GM21367 (cell line): Measurements from ENCODE around the gene MEGF11.

Experiments
- ATAC-seq: cut with Tn5 transposase; IDR thresholded peaks from one replicate; pipeline ENCODE4 v1.9.1; 2021; ENCODE audit not compliant: unreplicated experiment

MEGF11 gene

DNA sequence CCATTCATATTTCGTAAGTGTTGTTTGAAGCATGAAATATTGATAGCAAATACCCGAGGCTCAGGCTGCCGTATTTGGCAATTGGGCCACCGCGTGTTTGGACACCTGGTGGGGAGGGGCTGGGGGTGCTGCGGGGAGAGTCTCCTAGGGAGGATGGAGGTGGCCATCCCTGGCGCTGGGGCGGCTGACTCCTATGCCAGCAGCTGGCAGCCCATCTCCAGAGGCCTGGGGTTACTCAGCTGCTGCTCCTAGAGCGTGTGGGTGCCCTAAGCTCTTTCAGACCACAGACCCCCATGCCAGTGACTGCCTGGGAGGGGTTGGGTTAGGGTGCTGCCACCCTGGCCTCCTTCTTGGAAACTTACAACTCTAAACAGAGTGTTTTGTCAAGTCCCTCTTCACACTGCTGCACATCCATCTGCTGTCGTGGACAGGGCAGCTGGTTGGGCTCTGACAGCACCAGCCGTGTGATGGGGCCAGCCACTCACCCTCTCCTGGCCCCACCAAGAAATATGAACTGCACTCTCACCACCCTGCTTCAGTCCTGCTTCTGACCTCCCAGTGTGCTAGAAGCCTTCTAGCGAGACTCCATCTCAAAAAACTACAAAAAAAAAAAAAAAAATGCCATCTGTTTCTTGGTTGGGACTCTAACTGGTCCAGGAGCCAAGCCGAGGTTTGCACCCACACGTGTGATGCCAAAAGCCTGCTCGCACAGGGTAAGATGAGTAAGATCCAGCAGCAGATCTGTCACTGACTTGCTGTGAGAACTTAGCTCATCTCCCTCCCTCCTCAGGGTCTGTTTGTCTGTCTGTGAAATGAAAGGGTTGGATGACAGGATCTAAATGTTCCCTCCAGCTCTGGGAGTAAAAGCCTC, 156.2 kb downstream of the MEGF11 start:
- no peak for ATAC-seq

DNA sequence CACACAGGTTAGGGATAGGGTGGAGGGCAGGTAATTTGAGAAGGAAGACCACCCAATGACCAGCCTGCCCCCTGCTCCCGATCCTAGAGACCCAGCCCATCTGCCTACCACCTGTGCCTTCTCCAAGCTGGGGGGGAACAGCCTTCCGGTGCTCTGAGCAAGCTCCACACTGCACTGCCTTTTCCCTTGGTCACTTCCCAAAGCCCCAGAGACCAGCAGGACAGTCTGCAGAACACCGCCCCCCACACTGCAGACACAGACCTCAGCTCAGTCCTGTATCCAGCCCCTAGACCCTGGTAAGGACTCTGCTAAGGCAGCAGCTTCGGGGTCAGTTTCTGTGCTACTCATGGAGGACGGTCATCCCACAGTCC, 156.9 kb downstream of the MEGF11 start:
- ATAC-seq: no peak

DNA sequence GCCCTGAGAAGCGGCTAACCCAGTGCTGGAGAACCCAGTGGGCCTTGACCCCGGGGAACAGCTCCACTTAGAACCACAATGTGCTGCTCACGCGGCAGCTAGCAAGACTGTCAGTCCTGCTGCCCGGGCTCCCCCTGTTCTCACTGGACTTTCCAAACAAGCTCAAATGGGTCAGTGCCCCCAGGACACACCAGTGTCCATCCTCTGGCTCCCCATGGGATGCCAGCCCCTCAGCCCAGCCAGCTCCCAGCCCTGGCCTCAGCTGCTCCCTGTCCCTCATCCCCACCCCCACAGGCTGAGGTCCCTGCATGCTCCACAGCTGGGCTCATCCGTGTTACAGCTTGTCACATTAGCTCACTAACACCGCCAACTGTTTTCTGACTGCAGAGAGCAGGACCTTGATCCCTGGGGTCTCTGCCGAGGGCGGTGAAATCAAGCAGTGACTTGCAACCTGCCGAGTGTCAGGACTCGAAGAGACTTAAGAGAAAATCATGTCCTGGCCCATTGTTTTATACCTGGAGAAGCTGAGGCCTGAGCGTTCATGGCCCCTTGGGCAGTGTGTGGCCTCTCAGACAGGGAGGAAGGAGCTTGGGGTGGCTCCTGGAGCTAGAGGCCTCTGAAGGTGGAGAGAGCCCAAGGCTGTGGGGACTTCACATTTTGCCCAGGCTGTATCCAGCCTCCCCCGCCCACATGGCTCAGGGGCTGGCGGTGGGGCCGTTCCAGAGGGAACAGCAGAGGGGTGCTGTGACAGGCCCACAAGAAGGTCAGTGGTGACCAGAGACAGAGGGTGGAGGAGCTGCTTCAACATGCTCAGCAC, 157.5 kb downstream of the MEGF11 start:
- ATAC-seq: no peak

DNA sequence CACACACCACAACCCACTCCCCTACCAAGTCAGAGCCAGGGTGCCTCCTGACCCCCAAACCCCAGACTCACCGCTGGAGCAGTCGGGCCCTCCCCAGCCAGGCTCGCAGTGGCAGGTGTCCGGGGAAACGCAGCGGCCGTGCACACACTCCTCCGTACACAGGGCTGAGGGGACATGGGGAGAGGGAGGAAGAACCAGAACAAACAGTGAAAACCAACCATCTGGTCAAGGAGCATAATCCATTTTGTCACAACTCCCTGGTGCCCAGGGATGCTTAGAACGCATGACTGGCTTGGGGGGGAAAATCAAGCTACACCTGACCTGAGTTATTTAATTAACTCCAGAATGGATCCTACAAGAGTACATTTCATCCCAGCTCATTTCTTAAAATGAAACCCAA, 159.2 kb downstream of the MEGF11 start:
- no peak for ATAC-seq

DNA sequence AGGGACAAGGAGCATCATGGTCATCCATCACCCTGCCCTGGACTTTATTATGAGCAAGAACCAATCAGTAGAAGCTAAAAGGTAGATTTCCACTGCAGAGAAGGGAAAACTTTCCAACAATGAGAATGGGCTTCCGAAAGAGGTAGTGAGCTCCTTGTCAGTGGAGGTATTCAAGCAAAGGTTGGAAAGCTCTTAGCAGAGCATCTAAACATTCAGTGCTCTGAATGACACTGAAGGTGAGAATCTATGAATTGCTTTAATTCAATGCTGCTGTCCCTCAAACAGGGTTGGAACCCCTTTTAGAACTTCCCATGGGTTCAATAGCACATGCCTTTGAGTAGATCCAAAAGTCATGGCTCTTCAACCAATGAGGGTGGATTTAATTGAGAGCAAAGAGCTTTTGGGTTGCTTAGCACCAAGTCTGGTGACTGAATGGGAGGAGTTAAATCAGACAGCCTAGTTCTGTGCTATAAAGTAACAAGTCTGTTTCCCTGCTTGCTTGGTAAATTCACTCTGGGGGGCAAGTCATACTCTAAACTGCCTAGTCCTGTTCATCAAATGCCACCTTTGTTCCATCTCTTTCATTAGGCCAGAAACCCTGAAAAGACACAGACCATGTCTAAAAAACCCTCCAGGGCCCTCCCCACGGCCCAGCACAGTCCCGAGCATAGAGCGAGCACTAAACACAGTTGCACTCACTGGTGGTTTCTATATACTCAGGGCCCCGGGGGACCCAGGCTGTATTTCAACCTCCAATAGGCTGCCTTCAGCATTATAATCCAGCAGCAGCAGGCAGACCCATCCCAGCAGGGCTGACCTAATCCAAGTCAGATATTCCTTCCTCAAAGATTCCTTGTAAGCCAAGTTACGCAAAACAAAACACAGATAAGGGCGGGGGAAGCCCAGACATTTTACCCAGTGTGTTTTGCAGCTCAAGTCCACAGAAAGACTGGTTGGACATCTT, 161.2 kb downstream of the MEGF11 start:
- no peak for ATAC-seq

DNA sequence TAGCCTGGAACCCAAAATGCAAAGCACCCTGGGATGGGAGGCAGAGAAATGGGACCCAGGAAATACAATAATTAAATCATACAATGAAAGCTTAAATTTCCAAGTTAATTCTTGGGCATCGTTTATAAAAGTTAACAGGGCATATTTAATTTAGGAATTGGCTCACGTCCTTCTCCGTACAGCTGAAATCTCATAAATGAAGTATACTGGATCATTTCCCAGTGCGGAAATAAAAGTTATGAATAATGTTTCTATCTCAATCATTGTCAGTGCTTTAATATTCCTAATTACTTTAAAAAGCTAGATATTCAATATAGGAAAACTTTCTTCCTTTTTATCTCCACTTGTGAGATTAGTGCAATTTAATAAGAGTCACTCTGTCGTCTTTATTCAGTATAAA, 164.0 kb downstream of the MEGF11 start:
- no peak for ATAC-seq

DNA sequence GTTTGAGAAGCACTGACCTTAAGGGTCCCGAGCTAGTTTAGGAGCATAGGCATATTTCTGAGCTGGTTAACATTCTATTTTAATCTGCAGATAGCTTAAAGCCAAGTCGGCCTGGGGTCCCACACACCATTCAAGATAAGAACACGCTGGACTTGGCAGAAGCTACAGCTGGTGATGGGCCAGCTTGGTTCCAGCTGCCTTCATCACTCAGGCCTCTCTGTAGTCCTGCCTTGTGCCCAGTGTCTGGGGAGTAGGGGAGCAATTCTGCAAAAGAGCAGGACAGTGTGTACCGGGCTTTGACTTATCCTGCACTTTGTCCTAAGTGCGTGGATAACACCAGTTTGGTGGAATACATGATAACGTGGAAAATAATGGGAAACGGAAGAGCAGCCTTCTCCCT, 164.5 kb downstream of the MEGF11 start:
- ATAC-seq: no peak

DNA sequence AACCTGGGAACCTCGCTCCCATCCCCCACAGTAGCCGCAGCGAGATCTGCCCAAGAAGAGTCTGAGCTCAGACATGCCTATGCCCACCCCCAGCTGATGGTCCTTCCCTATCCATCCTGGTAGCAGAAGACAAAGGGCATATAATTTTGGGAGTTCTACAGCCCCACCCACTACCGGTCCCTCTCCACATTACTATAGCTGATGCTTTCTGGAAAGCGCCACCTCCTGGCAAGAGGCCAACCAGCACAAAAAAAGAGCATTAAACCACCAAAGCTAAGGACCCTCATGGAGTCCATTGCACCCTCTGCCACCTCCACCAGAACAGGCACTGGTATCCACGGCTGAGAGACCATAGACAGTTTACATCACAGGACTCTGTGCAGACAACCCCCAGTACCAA, 168.4 kb downstream of the MEGF11 start:
- ATAC-seq: no peak

DNA sequence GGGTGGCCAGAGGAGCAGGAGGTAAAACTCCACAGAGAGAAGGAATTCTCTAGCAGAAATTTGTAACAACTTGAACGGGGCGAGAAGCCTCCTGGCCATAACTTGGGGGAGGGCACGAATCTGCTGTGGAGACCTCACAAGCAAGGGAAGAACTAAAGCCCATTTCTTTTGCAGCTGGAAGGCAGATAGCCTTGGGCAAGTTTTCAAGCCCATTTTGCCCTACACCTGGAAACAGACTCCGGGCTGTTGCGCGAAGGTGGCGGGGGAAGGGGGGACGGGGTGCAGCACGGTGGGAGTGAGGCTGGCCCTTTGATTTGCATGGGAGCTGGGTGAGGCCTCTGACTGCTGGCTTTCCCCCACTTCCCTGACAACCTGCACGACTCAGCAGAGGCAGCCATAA, 168.8 kb downstream of the MEGF11 start:
- ATAC-seq: no peak

DNA sequence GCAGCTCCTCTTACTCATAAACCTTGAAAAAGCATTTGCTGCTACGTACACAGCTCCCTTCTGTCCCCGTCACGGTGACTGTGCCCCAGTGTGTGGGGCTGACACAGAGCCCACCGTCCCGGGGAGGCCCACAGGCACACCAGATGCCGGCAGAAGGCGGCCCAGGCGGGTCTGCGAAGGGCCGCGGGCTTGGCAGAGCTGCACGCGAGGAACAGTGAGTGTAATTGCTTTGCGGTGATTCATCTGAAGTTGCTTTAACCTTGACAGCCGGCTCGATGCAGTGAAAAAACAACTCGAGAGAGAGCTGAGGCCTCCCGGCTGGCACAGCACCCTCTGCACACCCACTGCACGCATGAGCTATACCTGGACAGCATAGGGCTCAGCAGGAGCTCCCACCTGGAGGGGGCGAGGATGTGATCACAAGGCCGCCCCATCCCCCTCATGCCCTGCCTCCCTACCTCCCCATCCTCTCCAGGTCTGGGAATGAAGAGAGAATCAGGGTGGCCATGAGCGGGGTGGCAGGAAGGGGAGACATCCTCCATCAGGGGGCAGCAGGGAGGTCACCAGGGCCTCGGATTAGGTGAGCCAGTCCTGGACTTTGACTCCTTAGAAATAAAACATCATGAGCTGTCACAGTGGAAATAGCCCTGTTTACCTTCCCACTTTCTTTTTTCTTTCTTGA, 172.7 kb downstream of the MEGF11 start:
- no peak for ATAC-seq

DNA sequence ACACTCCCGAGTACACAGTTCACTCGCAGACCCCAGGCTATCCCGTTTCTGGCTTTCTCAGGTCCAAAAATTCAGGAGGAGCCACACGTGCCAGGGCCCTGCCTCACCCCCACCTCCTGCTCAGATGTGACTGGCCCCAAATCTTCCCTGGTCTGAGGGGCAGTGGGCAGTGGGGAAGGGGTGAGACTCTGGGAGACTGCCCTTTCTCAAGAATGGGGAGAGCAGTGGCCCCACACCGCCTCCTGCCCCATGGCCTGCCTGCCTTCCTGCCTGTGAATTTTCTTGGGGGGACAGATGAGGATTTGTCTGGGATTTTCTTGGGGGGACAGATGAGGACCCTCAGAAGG, 174.6 kb downstream of the MEGF11 start:
- ATAC-seq: no peak

DNA sequence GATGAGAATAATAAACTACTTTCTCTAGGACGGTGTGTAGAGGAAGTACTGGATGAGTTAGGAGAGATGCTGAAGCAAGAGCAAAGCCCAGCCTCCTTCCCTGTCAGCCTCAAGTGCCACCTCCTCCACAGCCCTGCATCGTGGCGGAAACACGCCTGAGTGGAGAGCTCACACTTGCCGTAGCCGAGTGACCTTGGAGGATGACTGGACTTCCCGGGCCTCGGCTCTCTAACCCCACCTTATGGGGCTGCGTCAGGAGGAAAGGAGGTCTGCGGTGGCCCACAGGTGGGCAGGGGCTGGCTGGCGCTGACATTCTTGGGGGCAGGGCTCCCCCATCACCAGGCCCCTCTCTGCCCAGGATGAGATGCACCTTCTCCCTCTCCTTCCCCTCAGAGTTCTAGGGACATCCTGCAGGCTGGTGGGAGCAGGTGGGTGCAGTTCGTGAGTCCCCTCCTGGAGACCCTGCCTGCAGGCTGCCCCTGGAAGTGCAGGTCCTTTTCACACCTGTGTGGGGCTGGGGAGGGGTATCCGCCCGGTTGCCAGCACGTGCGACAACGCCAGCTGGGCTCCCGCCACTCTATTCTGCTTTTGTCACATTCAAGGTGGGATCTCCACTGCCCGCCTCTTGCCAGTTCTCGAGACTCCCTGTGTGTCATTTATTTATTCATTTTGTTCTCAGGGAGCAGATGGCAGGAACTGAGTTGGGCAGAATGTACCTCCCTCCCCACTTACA, 175.2 kb downstream of the MEGF11 start:
- no peak for ATAC-seq

DNA sequence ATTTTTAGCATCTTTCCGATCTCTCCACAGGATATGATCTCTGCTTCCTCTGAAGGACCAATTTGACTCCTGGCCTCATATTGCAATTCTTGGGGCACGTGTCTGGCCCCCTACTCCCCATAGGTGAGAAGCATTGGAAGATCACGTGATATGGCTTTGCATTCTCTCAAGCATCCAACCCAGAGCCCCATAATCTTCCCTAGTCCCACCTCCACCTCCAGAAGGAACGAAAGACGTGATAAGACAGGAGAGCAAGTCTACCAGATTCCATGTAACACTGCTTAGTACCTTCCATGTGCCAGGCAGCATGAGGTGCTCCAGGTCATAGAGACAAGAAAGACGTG, 176.3 kb downstream of the MEGF11 start:
- no peak for ATAC-seq

DNA sequence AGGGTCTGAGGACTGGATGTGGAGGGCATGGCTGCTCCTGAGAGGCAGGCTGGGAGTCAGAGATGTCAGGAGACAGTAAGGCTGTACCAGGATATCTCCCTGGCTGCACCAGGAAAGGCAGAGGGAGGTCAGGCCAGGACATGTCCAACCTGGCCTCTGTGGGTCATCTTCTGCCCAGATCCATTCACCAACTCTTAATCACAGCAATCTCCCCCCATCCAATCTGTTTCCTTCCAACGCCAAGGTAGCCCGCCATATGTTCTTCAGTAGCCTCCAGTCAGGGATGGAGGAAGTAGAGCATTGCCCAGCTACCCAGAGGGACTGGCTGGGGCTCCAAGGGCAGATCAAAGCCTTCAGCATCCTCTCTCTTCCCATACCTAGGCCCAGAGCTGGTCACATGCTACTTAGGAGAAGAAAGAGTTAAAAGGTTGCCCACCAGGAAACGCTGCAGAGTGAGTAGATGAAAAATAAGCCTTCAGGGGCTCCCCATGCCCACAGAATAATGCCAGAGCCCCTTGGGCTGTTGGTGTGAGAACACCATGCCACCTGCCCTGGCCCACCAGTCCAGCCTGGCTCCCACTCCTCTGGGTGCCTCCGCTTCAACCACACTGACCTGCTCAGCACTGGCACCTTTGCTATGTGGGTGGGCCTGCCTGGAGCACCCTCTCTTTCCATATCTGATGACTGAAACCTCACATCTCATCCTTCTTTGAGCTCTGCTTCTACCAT, 176.8 kb downstream of the MEGF11 start:
- no peak for ATAC-seq

DNA sequence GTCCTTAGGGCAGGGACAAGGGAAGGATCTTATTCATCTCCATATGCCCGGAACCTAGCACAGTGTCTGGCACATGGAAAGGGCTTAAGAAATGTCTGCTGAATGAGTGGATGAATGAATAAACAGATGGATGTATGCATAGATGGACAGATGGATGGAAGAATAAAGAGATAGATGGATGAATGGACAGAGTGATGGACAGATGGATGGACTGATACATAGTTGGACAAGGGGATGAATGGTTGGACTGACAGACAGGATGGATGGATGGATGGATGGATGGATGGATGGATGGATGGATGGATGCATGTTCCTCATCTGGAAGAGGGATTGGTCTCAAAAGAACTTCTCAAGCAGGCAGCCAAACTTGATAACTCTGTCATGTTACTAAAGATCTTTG, 177.6 kb downstream of the MEGF11 start:
- no peak for ATAC-seq

DNA sequence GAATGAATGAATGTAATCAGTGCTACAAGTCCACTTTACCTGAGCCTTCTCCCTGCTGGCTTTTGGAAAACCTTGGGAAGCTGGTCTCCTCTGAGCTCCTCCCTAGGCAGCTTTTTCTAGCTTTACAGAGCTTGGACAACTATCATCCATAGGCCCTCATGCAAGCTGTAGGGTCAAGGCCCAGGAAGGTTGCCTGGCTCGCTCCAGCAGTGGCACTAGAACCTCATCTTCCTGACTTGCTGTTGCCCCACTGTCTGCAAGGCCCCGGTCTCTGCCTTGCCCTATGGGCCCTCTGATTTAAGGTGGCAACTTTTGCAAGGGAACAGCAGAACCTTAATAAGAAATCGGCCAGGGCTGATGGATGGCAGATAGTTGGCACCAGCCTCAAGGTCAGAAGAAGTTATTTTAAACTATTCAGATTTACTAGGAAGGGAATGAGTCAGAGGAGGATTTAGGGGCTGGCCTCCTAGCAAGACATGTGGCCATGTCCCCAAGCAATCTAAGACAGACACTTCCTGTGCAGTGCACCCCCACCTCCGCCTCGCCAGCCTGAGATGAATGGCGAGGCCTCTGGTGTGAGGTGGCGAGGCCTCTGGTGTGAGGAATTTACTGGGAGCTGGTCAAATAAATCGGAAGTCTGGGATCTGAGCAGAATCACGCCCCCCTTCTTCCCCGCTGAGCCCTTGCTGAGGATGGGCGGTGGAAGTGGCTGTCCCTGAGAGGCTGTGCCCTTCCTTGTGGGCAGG, 180.8 kb downstream of the MEGF11 start:
- no peak for ATAC-seq

DNA sequence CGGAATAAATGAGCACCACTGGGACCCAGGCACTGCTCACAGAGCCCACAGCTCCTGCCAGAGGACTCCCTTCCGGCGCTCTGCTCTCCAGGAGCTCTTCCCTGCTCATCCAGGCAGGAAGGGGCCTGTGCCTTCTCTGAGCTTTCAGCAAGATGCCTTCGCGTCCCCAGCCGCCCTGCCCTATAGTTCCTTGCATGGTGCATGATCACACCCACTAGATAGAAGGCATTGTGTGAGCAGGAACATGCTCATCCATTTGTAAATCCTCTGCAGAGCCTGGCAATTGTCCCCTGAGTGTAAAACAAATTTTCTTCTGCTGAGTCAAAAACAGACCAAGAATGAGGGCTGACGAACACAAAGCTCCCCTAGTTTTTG, 181.6 kb downstream of the MEGF11 start:
- no peak for ATAC-seq

DNA sequence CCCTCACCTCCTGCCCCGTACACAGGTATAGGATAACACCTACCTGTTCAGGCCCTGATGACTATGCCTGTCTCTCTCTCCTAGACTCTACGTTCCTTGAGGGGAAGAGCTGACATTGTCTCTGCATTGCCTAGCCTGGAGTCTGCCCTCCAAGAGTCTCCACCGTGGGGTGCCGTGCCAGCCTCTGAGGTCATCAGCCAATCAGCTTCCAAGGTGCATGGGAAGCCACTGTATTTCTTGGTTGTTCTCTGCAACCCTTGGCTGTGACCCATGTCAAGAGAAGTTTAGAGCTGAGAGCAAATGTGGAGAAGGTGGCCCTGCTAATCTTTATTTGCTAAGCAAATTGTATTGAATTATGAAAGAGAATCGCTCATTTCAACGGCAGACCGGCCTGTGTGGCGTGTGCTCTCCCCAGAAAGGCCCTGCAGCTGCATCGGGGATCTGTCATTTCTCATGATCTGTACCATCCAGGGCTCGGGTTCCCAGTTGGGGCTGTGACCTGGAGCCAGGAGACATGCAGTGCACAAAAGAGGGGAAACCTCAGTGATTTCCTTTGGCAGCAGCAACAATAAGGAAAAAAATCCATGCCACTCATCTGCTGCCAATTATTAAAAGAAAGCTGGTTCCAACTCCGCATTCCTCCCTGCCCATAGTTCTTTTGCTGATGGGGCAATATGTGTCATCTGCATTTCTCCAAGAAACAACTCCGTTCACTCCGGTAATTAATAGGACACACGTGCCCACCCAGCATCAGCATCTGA, 182.2 kb downstream of the MEGF11 start:
- no peak for ATAC-seq
